ENCODE results near the gene TPP1.

The TPP1 gene

DNA sequence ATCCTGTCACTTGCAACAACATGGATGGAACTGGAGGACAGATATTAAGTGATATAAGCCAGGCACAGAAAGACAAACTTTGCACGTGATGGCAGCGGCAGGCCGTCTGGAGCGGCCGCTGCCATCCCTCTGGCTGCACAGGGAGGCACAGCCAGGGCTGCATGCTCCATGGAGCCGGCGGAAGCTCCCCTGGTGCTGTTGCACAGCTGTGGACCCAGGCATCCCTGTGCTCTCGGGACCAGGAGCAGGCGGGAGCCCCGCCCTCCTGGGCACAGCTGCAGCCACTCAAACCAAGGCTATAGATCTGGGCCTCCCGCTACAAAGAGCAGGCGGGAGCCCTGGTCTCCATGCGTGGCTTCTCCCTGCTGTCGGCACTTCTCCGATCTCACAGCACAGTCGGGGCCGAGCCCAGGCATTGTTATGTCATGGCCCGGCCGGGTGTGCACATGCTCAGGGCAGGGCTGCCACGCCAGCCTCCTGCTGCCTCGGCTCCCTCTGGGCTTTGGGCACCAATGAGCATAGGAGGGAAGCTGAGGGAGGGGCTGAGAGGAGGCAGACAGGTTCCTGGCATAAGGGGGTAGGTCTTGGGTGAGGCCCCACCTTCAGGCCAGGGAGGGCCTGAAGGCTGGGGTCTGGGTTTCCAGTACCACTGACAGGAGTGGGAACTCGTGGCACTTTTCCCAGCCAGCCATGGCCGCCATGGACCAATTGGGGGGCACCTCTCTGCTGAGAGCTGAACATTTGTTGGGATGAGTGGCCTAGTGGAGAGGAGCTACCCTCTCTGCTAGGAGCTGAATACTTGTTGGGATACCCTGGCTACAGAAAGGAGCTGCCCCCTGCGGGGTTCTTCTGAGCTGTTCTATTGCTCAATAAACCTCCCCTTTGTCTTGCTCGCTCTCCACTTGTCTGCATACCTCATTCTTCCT is 32.5 kb downstream of the TPP1 start:
- no peak for DNase-seq

DNA sequence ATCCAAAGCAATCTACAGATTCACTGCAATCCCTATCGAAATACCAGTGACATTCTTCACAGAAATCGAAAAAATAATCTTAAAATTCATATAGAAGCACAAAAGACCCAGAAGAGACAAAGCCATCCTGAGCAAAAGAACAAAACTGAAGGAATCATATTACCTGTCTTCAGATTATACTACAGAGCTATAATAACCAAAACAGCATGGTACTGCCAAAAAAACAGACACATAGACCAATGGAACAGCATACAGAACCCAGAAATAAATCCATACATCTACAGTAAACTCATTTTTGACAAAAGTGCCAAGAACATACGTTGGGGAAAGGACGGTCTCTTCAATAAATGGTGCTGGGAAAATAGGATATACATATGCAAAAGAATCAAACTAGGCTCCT is 34.7 kb downstream of the TPP1 start:
- no peak for DNase-seq

DNA sequence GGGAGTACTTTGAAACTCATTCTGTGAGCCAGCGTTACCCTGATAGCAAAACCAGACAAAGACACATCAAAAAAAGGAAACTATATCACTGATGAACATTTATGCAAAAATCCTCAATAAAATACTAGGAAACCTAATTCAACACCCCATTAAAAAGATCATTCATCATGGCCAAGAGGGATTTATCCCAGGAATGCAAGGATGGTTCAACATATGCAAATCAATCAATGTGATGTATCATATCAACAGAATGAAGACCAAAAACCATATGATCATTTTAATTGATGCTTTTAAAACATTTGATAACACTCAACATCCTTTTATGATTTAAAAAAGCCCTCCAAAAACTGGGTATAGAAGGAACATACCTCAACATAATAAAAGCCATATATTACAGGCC is 35.6 kb downstream of the TPP1 start:
- DNase-seq = no peak

DNA sequence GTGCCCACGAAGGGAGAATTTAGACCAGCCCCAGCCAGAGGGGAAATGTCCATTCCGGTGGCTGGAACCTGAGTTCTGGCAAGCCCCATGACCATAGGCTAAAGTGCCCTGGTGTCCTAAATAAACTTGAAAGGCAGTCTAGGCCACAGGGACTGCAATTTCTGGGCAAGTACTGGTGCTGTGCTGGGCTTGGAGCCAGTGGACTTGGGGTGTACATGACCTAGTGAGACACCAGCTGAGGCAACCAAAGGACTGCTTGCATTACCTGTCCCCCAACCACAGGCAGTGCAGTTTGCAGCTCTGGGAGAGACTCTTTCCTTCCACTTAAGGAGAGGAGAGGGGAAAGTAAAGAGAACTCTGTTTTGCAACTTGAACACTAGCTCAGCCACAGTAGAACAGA is 39.5 kb downstream of the TPP1 start:
- no peak for DNase-seq

DNA sequence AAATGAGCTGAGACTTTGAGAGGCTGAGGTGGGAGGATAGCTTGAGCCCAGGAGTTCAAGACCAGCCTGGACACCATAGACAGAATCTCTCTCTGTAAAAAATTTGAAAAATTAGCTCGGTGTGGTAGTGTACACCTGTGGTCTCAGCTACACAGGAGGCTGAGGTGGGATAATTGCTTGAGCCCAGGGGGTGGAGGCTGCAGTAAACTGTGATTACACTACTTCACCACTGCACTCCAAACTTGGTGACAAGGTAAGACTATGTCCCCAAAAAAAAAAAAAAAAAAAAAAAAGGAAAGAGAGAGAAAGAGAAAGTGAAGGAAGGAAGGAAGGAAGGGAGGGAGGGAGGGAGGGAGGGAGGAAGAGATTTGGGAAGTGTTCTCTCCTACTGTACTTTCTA is 41.1 kb downstream of the TPP1 start:
- DNase-seq = no peak

DNA sequence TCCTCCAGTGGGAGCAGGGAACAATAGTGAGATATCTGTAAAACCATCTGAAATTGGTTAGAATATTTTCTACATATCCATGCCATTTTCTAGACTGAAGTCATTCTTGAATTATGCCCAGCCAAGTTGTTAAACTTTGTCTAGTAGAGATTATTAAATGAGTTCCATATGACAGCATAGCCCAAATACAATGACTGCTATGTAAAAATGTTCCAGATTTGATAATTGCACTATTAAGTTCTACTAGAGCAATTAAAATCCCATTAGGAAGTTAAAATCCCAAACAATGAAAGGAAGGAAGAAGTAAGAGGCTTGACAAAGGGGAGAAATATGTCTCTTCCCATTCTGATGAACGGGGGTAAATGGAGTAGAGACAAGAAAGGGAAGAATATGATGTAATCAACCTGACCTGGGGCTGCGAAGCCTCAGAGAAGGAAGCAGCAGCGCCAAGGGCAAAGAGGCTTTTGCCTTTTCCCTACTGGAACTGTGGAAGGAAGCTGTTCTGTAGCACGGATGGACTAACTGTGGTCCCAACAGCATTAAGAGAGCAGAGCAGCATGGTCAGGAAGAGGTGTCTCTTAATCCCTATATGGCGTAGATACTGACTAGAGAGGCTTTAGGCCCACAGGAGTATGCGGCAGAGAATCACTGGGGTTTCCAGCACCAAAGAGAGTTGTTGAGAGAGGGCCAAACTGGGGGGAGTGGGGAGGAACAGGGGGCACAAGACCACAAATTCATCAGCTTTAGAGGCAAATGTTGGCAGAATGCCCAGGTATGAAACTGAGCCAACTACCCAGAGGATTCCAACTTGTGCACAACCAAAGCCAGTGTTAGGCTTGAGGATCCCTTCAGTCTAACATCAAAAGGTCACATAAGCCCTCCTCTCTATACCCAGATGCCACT is 42.5 kb downstream of the TPP1 start:
- DNase-seq = peak; percentile 87 to 90

DNA sequence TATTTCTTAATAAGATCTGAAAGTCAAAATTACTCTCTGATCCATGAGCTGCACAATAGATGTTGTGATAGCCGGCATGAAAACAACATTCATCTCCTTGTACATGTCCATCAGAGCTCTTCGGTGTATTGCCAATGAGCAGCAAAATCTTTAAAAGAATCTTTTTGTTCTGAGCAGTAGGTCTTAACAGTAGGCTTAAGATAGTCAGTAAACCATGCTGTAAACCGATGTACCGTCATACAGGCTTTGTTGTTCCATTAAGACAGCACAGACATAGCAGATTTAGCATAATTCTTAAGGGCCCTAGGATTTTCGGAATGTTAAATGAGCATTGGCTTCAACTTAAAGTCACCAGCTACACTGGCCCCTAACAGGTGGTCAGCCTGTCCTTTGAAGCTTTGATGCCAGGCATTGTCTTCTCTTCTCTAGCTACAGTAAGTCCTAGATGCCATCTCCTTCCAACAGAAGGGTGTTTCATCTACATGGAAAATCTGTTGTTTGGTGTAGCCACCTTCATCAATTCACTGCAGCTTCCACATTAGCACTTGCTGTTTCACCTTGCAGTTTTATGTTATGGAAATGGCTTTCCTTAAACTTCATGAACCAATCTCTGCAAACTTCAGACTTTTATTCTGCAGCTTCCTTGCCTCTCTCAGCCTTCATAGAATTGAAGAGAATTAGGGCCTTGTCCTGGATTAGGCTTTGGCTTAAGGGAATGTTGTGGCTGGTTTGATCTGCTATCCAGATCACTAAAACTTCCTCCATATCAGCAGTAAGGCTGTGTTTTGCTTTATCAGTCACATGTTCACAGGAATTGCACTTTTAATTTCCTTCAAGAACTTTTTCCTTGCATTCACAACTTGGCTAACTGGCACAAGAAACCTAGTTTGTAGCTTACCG is 44.2 kb downstream of the TPP1 start:
- no peak for DNase-seq

DNA sequence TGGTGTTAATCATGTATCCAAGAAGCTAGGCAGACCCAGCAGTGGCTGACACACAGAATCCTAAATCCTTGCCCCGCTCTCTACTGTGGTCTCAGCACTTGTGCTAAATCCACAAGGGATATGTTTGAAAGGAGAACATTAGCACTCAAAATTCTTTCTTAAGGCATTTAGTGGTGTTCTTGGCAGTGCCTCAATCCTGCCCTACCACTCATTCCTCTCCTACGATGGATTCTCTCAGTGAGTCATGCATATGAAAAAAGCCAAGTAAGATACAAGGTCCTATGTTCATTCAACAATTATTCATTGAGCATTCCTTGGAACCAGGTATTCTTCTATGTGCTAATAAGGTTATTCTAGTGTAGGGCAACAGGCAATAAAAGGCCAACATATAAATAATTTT is 47.0 kb downstream of the TPP1 start:
- no peak for DNase-seq

DNA sequence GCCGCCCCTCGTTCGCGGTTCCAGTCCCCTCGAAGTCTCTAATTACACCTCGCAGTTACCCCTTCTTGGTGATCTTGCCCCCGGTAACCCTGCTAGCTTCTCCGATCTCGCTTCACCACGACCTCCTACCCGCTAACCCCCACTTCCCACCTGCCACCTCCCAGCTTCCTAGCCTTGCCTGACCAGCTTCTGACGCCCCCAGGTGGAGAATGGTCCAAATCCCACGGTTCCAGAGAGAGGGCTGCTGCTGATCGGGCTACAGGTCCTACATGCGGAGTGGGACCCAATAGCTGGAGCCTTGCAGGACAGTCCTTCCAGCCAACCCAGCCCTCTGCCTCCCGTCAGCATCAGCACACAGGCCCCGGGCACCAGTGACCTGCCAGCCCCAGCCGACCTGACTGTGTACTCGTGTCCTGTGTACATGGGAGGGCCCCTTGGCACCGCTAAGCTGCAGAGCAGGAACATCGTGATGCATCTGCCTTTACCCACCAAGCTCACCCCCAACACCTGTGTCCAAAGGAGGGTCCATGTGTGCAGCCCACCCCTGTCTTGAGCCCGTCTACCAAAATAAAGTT is 47.7 kb downstream of the TPP1 start:
- no peak for DNase-seq

DNA sequence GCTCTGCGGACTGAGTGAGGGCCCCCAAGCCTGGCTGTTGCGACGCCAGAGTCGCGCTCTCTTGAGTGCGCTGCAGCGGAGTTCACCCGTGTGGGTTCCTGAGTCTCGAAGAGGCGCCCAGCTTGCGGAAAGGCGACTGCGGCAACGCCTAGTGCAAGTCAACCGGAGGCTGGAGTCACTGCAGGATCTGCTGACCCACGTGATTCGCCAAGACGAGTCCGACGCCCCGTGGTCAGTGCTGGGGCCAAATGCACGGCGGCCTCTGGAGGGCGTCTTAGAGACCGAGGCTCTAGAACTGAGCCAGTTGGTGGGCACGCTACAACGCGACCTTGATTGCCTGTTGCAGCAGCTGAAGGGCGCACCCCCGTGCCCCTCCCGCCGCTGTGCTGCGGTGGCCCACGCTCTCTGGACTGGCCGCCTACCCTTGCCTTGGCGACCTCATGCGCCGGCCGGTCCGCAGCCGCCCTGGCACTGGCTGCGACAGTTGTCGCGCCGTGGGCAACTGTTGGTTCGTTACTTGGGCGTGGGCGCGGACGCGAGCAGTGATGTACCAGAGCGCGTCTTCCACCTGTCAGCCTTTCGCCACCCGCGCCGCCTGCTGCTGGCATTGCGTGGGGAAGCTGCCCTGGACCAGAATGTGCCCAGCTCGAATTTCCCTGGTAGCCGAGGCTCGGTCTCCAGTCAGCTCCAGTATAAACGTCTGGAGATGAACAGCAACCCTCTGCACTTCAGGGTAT is 48.4 kb downstream of the TPP1 start:
- DNase-seq = no peak

DNA sequence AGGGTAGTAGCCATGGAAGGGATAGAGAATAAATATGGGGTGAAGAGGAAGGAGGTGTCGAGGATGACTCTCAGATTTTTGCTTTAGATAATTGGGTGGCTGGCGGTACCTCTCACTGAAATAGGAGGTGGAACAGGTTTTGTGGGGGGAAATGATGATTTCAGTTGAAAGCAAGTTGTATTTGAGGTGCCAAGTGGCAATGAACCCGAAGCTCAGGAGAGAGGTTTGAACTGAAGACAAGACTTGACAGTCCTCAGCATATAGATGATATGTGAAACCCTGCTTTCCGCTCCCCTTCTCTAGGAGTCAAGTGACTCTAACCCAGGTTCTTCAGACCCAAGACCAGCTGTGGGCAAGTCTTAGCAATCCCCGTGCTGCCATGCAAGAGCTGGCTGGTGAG is 49.5 kb downstream of the TPP1 start:
- no peak for DNase-seq

DNA sequence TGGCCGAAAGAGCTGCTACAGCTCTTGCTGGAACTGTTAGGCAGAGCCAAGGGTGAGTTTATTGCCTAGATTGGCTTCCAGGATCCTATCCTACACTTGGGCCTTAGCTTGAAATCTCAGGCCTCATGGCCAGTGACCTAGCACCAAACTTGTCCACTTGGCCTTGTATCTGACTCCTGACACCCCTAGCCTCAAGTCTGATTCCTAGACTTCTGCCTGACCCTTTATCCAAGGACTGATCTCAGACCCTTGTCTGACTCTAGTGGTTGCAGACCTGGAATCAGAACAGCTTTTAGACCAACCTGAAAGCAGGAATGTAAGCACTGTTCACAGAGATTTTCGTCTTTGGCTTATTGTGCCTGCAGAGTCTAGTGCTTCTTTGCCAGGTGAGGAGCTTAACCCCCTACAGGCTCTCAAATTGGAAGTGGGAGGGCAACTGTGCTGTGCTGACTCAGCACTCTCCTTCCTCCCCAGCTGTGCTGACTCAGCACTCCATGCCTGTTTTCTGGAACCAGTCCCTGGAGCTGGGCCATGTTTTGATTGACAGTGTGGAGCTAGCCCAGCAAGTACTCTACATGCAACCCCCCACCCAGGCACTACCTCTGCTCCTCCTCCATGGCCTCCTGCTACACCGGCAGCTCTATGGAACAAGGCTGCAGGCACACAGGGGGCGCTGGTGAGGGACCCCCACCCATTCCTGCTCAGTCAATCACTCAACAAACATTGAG is 50.9 kb downstream of the TPP1 start:
- peak; percentile 84 to 89 for DNase-seq

DNA sequence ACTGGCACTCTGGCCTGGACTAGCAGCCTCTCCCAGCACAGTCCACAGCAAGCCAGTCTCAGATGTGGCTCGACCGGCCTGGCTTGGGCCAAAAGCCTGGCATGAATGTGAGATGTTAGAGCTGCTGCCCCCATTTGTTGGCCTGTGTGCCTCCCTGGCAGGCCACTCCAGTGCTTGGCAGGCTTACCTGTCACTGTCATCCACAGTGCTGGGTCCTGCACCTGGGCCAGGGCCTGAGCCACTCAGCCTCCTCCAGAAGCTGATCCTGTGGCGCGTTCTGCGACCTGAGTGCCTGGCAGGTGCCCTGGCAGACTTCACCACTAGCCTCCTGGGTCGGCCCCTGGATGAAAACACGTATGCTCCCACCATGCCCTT is 51.9 kb downstream of the TPP1 start:
- DNase-seq = peak in 1 of 2 experiments; percentile 44

DNA sequence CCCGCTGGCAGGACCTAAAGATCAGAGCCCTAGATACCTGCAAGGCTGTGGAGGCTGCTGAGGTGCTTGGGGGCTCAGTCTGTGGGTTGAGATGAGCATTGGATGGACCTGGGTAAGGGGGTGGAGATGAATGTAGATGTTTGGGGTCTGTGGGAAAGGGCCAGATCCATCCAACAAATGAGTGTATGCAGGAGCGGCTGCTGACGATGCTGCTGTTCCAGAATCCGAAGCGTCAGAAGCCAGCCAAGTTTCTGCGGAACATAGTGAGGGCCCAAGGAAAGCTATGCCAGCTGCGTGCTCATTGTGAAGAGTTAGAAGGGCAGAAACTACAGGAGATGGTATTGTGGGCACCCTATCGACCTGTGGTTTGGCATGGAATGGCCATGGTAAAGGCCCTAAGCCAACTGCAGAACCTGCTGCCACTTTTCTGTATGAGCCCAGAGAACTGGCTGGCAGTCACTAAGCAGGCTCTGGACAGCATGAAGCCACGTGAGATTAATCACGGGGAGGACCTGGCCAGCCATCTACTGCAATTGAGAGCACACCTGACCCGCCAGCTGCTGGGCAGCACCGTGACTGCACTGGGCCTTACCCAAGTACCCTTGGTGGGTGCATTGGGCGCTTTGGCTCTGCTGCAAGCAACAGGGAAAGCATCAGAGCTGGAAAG is 52.4 kb downstream of the TPP1 start:
- DNase-seq = peak in 1 of 2 experiments; percentile 44

DNA sequence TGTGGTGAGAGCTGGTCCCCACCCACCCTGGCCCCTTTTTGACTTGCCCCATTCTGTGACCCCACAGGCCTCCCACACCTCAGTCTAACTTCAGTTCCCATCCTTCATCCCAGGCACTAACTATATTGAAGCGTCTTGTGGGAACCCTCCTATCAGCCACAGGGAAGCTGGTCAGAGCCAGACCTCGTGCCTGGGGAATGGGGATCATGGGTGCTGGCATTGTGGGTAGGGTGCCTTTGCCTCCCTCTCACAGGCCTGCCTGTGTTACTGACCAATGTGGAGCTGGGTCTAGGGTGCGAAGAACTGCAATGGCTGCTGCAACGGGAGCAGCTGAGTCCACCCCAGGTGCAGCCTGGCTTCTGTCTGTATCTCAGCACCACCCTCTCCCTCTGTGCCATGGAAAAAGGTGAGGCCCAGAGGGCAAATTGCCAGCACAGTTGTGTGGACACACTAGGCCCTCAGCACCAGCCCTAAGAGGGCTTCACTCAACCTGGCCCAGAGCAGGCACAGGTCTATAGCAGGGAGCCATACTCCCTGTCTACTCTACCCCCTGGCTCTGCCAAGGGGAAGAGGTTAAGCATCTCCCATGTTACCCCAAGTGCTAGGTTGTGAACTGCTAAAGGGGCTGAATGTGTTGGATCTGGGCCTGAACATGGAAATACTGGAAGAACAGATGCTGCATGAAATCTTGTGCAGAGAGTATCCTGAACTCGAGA is 53.1 kb downstream of the TPP1 start:
- no peak for DNase-seq

DNA sequence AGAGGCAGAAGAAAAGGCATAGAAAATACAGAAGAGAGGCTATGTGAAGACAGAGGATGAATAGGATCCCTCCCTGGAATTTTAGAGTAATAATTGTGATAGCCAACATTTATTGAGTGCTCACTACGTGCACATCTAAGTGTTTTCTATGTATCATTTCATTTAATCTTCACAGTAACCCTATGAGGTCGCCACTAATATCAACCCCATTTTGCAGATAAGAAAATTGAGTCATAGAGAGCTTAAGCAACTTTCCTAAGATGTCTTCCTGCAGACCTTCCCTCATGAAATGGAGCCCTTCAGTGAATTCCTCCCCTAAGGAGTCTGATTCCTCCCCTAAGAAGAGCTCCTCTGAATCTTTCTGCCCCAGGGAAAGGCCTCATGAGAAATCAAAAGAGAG is 53.9 kb downstream of the TPP1 start:
- no peak for DNase-seq

DNA sequence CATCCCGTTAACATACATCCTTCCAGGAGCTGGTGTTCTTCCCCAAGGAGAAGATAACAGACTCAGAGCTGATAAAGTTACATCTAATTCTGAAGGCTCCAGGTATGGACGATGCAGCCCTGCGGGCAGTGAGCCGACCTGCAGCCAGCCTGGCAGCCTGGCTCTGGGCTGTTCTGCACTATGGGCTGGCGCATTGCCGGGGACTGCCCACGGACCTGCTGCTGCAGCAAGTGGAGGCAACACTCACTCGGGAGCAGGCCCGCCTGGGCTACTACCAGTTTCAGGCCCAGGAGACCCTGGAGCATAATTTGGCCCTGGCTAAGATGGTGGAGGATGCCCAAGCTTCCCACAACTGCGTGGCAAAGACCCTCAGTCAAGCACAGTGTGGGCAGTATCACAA is 55.6 kb downstream of the TPP1 start:
- DNase-seq = no peak

DNA sequence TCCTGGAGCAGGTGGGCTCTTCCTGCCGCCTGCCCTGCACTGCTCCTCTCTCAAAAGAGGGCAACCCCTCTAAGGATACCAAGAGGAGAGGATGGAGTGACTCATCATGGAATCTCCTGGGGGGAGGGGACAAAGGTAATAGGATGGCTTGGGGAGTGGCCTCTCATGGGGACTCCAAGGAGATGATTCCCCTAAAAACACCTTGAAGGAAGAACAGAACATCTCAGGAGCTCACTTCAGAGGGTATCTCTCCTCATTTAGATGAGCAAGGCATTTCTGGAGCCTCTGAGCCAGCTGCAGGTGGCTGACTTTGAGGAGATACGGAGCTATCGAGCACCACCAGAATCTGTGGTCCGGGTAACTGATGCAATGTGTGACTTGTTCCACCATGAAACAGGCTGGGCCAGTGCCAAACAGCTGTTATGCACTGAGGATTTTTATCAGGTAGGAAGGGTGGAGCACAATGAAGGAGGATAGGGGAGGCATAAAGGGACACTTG is 56.1 kb downstream of the TPP1 start:
- no peak for DNase-seq

All from NCI-H446 (cell line).